Measurements from ENCODE around the gene WDR33.

Gene WDR33

DNA sequence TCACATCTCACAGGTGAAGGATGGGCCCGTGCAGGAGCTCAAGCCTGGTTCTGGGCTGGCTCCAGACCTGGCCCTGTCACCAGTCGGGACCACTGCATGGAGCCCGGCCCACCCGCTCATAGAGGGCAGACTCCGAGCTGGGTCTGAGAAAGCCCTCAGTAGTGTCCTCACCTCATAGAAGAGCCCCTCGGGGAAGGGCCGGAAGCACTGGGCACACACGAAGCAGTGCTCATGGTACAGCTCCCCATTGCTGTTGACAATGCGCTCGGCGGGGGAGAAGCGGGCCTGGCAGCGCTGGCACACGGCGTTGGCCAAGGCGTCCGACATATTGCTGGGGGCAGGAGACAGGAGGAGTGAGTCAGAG, 153.8 kb downstream of the WDR33 start:
- Histone ChIP-seq H3K27ac (ENCODE audit: low read depth, low read length) (no peak overlapping the region), H3K4ac (ENCODE audit: low read depth, low read length) (no peak overlapping the region), H2AFZ (ENCODE audit: insufficient read depth, low read length, poor library complexity) (no peak overlapping the region), H3K18ac (ENCODE audit: low read length) (no peak overlapping the region), H2BK12ac (ENCODE audit: low read length) (no peak overlapping the region), H4K12ac (ENCODE audit: low read depth, low read length) (no peak overlapping the region), H3K36me3 (ENCODE audit: control insufficient read depth in 1 of 2, insufficient read depth in 2 of 2, low read length in 2 of 2) (peaks cover 0 to 2% of the 10 kb centered on the region in 2 experiments), H3K4me2 (ENCODE audit: low read length) (no peak overlapping the region), H4K8ac (ENCODE audit: low read depth, low read length) (no peak overlapping the region), H3K79me1 (ENCODE audit: low read length) (peaks cover 15% of the 10 kb centered on the region), H3K27me3 (ENCODE audit: insufficient read depth, low read length) (no peaks in the 10 kb centered on the region), H3K79me2 (ENCODE audit: control insufficient read depth, insufficient read depth, low read length, poor library complexity) (peaks cover 4% of the 10 kb centered on the region), H3K23ac (ENCODE audit: low read length) (no peak overlapping the region), H3K9me3 (ENCODE audit: insufficient read depth, low read depth, low read length) (peaks cover 7% of the 10 kb centered on the region), H2BK5ac (ENCODE audit: low read depth, low read length, poor library complexity) (no peak overlapping the region), H3K4me3 (ENCODE audit: low read depth, low read length) (no peak overlapping the region), H4K91ac (ENCODE audit: low read depth, low read length) (no peak overlapping the region), H2AK5ac (ENCODE audit: low read length) (no peak overlapping the region), H2BK120ac (ENCODE audit: insufficient read depth, low read length, poor library complexity) (no peak overlapping the region), H3K4me1 (ENCODE audit: control insufficient read depth in 1 of 2, insufficient read depth in 2 of 2, low read length in 2 of 2) (peaks cover 25 to 28% of the 10 kb centered on the region in 2 experiments), H3K9ac (ENCODE audit: low read length) (no peak overlapping the region), H3K14ac (ENCODE audit: low read length) (no peak overlapping the region)
- no peak for DNase-seq
- WGBS (ENCODE audit: extremely low coverage, insufficient coverage, insufficient read length), result no CpG with 5 or more reads among the region's 17 CpGs

- peaks cover 0 to 2% of the 10 kb centered on the region in 2 experiments for H3K36me3 ChIP-seq (ENCODE audit: control insufficient read depth in 1 of 2, insufficient read depth in 2 of 2, low read length in 2 of 2)
- no peak overlapping the region for H3K4me3 ChIP-seq (ENCODE audit: low read depth, low read length)
- no peak overlapping the region for H3K14ac ChIP-seq (ENCODE audit: low read length)
- no peak overlapping the region for H2AK5ac ChIP-seq (ENCODE audit: low read length)
- H2BK12ac ChIP-seq (ENCODE audit: low read length), result no peak overlapping the region
- H4K8ac ChIP-seq (ENCODE audit: low read depth, low read length), result no peak overlapping the region
- H3K27ac ChIP-seq (ENCODE audit: low read depth, low read length), result no peak overlapping the region
- H2BK120ac ChIP-seq (ENCODE audit: insufficient read depth, low read length, poor library complexity), result no peak overlapping the region
- WGBS (ENCODE audit: extremely low coverage, insufficient coverage, insufficient read length), result no CpG with 5 or more reads among the region's 15 CpGs
- H3K4me1 ChIP-seq (ENCODE audit: control insufficient read depth in 1 of 2, insufficient read depth in 2 of 2, low read length in 2 of 2), result peaks cover 24 to 28% of the 10 kb centered on the region in 2 experiments
- H2AFZ ChIP-seq (ENCODE audit: insufficient read depth, low read length, poor library complexity), result no peak overlapping the region
- H3K9ac ChIP-seq (ENCODE audit: low read length), result no peak overlapping the region
- H4K91ac ChIP-seq (ENCODE audit: low read depth, low read length), result no peak overlapping the region
- no peaks in the 10 kb centered on the region for H3K27me3 ChIP-seq (ENCODE audit: insufficient read depth, low read length)
- H2BK5ac ChIP-seq (ENCODE audit: low read depth, low read length, poor library complexity), result no peak overlapping the region
- H4K12ac ChIP-seq (ENCODE audit: low read depth, low read length), result no peak overlapping the region
- H3K23ac ChIP-seq (ENCODE audit: low read length), result no peak overlapping the region
- peaks cover 10% of the 10 kb centered on the region for H3K79me1 ChIP-seq (ENCODE audit: low read length)
- no peak for DNase-seq
- H3K79me2 ChIP-seq (ENCODE audit: control insufficient read depth, insufficient read depth, low read length, poor library complexity), result peaks cover 2% of the 10 kb centered on the region
- no peak overlapping the region for H3K4me2 ChIP-seq (ENCODE audit: low read length)
- H3K9me3 ChIP-seq (ENCODE audit: insufficient read depth, low read depth, low read length), result peaks cover 7% of the 10 kb centered on the region
- no peak overlapping the region for H3K4ac ChIP-seq (ENCODE audit: low read depth, low read length)
- H3K18ac ChIP-seq (ENCODE audit: low read length), result no peak overlapping the region
Observed at GRCh38 chr2:127656569-127657231, 154.3 kb downstream of the WDR33 start.

DNA sequence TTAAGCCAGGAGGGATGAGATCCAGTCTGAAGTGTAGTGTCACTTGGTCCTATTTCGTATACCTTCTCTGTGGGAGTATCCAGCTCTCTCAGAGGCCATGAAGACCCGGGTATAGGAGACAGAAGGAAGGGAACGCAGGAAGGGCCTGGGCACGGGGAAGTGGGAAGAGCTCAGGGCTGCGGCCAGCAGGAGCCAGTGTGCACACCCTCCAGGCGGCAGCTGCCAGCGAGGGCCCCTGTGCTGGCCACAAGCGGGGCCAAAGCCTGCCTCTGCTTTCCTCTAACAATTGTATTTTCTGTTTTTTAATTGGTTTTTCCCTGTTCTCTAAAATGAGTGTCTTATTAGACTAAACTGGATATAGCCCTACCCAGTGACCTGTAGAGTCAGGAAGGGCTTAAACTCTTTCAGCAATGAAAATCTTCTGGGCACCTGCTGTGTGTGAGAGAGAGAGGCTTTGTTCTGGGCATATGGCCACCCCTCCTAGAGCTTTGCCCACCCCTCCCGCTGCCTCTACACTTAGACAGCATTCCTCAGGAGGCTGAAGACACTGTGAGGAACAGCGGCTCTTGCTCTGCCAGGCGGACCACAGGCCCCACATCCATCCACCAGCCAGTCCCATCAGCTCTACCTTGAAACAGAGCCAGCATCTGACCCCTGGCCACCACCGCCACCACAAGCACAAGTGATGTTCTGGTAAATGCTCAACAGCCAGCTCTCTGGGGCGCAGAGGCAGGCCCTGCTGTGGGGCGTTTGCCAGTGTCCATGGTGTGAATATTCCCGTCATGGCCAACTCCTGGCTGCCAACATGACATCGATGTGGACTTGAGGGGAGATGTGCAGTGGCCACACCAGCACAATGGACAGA, 155.5 kb downstream of the WDR33 start:
- H3K27me3 ChIP-seq (ENCODE audit: insufficient read depth, low read length), result no peaks in the 10 kb centered on the region
- no peak for DNase-seq
- H4K12ac ChIP-seq (ENCODE audit: low read depth, low read length), result no peak overlapping the region
- H3K79me2 ChIP-seq (ENCODE audit: control insufficient read depth, insufficient read depth, low read length, poor library complexity), result no peaks in the 10 kb centered on the region
- WGBS (ENCODE audit: extremely low coverage, insufficient coverage, insufficient read length), result no CpG with 5 or more reads among the region's 16 CpGs
- H2BK5ac ChIP-seq (ENCODE audit: low read depth, low read length, poor library complexity), result no peak overlapping the region
- no peak overlapping the region for H3K4me2 ChIP-seq (ENCODE audit: low read length)
- H2AFZ ChIP-seq (ENCODE audit: insufficient read depth, low read length, poor library complexity), result no peak overlapping the region
- no peak overlapping the region for H3K14ac ChIP-seq (ENCODE audit: low read length)
- H4K91ac ChIP-seq (ENCODE audit: low read depth, low read length), result no peak overlapping the region
- no peak overlapping the region for H3K4ac ChIP-seq (ENCODE audit: low read depth, low read length)
- peaks cover 2% of the 10 kb centered on the region for H3K79me1 ChIP-seq (ENCODE audit: low read length)
- no peak overlapping the region for H3K27ac ChIP-seq (ENCODE audit: low read depth, low read length)
- peaks cover 7% of the 10 kb centered on the region for H3K9me3 ChIP-seq (ENCODE audit: insufficient read depth, low read depth, low read length)
- peaks cover 0 to 2% of the 10 kb centered on the region in 2 experiments for H3K36me3 ChIP-seq (ENCODE audit: control insufficient read depth in 1 of 2, insufficient read depth in 2 of 2, low read length in 2 of 2)
- H2AK5ac ChIP-seq (ENCODE audit: low read length), result no peak overlapping the region
- no peak overlapping the region for H2BK12ac ChIP-seq (ENCODE audit: low read length)
- H3K9ac ChIP-seq (ENCODE audit: low read length), result no peak overlapping the region
- H2BK120ac ChIP-seq (ENCODE audit: insufficient read depth, low read length, poor library complexity), result no peak overlapping the region
- no peak overlapping the region for H3K18ac ChIP-seq (ENCODE audit: low read length)
- H3K23ac ChIP-seq (ENCODE audit: low read length), result no peak overlapping the region
- H3K4me1 ChIP-seq (ENCODE audit: control insufficient read depth in 1 of 2, insufficient read depth in 2 of 2, low read length in 2 of 2), result peaks cover 19 to 24% of the 10 kb centered on the region in 2 experiments
- no peak overlapping the region for H4K8ac ChIP-seq (ENCODE audit: low read depth, low read length)
- H3K4me3 ChIP-seq (ENCODE audit: low read depth, low read length), result no peak overlapping the region

DNA sequence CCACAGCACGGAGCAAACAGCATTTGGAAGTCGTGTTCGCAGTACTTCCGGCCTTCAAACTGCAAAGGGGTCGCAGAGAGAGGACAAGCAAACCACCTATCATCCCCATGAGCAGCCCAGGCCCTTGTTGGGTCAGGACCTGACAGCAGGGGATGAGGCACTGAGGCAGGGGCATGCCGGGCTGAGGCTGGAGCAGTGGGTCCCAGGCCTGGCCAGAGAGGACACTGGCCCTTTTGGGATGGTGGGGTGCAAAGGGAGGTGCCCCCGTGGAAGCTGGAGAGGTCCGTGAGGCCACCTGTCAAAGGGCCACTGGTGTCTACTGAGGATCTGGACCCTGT, 156.2 kb downstream of the WDR33 start:
- no peak overlapping the region for H3K4ac ChIP-seq (ENCODE audit: low read depth, low read length)
- no peak overlapping the region for H3K9ac ChIP-seq (ENCODE audit: low read length)
- no peak overlapping the region for H4K91ac ChIP-seq (ENCODE audit: low read depth, low read length)
- H3K36me3 ChIP-seq (ENCODE audit: control insufficient read depth in 1 of 2, insufficient read depth in 2 of 2, low read length in 2 of 2), result peaks cover 0 to 2% of the 10 kb centered on the region in 2 experiments
- no peak overlapping the region for H2AFZ ChIP-seq (ENCODE audit: insufficient read depth, low read length, poor library complexity)
- H2BK5ac ChIP-seq (ENCODE audit: low read depth, low read length, poor library complexity), result no peak overlapping the region
- H2BK12ac ChIP-seq (ENCODE audit: low read length), result no peak overlapping the region
- no peak overlapping the region for H3K4me3 ChIP-seq (ENCODE audit: low read depth, low read length)
- H3K14ac ChIP-seq (ENCODE audit: low read length), result no peak overlapping the region
- no peak overlapping the region for H3K27ac ChIP-seq (ENCODE audit: low read depth, low read length)
- H3K27me3 ChIP-seq (ENCODE audit: insufficient read depth, low read length), result no peaks in the 10 kb centered on the region
- no peak for DNase-seq
- H3K23ac ChIP-seq (ENCODE audit: low read length), result no peak overlapping the region
- no peaks in the 10 kb centered on the region for H3K79me2 ChIP-seq (ENCODE audit: control insufficient read depth, insufficient read depth, low read length, poor library complexity)
- no peak overlapping the region for H2AK5ac ChIP-seq (ENCODE audit: low read length)
- peaks cover 19 to 24% of the 10 kb centered on the region in 2 experiments for H3K4me1 ChIP-seq (ENCODE audit: control insufficient read depth in 1 of 2, insufficient read depth in 2 of 2, low read length in 2 of 2)
- no peak overlapping the region for H2BK120ac ChIP-seq (ENCODE audit: insufficient read depth, low read length, poor library complexity)
- peaks cover 4% of the 10 kb centered on the region for H3K9me3 ChIP-seq (ENCODE audit: insufficient read depth, low read depth, low read length)
- no peak overlapping the region for H3K18ac ChIP-seq (ENCODE audit: low read length)
- no CpG with 5 or more reads among the region's 8 CpGs for WGBS (ENCODE audit: extremely low coverage, insufficient coverage, insufficient read length)
- H4K8ac ChIP-seq (ENCODE audit: low read depth, low read length), result no peak overlapping the region
- H3K79me1 ChIP-seq (ENCODE audit: low read length), result peaks cover 2% of the 10 kb centered on the region
- H4K12ac ChIP-seq (ENCODE audit: low read depth, low read length), result no peak overlapping the region
- no peak overlapping the region for H3K4me2 ChIP-seq (ENCODE audit: low read length)

All from trophoblast cell (in vitro differentiated cells and primary cell).